ENCODE results near the gene SLCO4C1.

Gene SLCO4C1

GRCh38 chr5:102288630-102289029 lies 7.5 kb downstream of the SLCO4C1 start:
- TF ChIP-seq ZBTB26 (tag by site-specific recombination; optimal IDR thresholded peaks at IDR 0.05), result no peak
- no peak for TF ChIP-seq GLIS1 (tag by site-specific recombination; IDR thresholded peaks at IDR 0.05)
- TF ChIP-seq ZNF692 (tag by site-specific recombination; IDR thresholded peaks at IDR 0.05), result no peak
- TF ChIP-seq ZNF404 (tag by site-specific recombination; IDR thresholded peaks at IDR 0.05), result no peak
- no peak for TF ChIP-seq ZNF560 (tag by site-specific recombination; IDR thresholded peaks at IDR 0.05; ENCODE audit: borderline replicate concordance)
- no peak for TF ChIP-seq SETDB1 (IDR thresholded peaks at IDR 0.05; ENCODE audit: insufficient read length, low read length)
- TF ChIP-seq BCL11A (tag by site-specific recombination; IDR thresholded peaks at IDR 0.05; ENCODE audit: low read depth), result no peak
- Histone ChIP-seq H3K9me3 (ENCODE audit: control insufficient read depth, insufficient read depth, low read depth, low read length) (no peaks in the 10 kb centered on the region), H3K27ac (ENCODE audit: extremely low read depth, low read depth, low read length) (no peak overlapping the region), H3K4me1 (ENCODE audit: control insufficient read depth, insufficient read depth, low read length) (no peaks in the 10 kb centered on the region), H3K36me3 (ENCODE audit: control insufficient read depth in 2 of 2, insufficient read depth in 1 of 2, low read length in 2 of 2) (no peaks in the 10 kb centered on the region), H3K4me3 (ENCODE audit: low read depth, low read length) (no peak overlapping the region)
- CTCF ChIA-PET, result no interaction called here
- POLR2A ChIA-PET, result no interaction called here

GRCh38 chr5:102286476-102286875 lies 9.6 kb downstream of the SLCO4C1 start:
- ChIA-PET CTCF (interaction anchor here (2.0 kb wide), 1 partner anchor 9 kb away, joined by 14 read pairs; the partner anchor contains the start of gene SLCO4C1), POLR2A (no interaction called here)
- Histone ChIP-seq H3K4me1 (ENCODE audit: control insufficient read depth, insufficient read depth, low read length) (no peaks in the 10 kb centered on the region), H3K4me3 (ENCODE audit: low read depth, low read length) (no peak overlapping the region), H3K27ac (ENCODE audit: extremely low read depth, low read depth, low read length) (no peak overlapping the region), H3K9me3 (ENCODE audit: control insufficient read depth, insufficient read depth, low read depth, low read length) (no peaks in the 10 kb centered on the region), H3K36me3 (ENCODE audit: control insufficient read depth in 2 of 2, insufficient read depth in 1 of 2, low read length in 2 of 2) (no peaks in the 10 kb centered on the region)
- TF ChIP-seq ZNF394 (tag by site-specific recombination; IDR thresholded peaks at IDR 0.05; ENCODE audit: borderline replicate concordance) (no peak), KLF17 (tag by site-specific recombination; IDR thresholded peaks at IDR 0.05) (no peak), ZNF555 (tag by site-specific recombination; conservative IDR thresholded peaks at IDR 0.05) (no peak), ZNF626 (tag by site-specific recombination; IDR thresholded peaks at IDR 0.05) (no peak), ZNF366 (tag by site-specific recombination; conservative IDR thresholded peaks at IDR 0.05) (no peak), ZNF350 (tag by site-specific recombination; IDR thresholded peaks at IDR 0.05) (no peak), ZEB2 (tag by site-specific recombination; IDR thresholded peaks at IDR 0.05) (no peak), KLF10 (tag by site-specific recombination; IDR thresholded peaks at IDR 0.05) (no peak), SCRT2 (tag by site-specific recombination; IDR thresholded peaks at IDR 0.05) (no peak), ZNF133 (tag by site-specific recombination; IDR thresholded peaks at IDR 0.05) (no peak), TCF7L2 (IDR thresholded peaks at IDR 0.05; ENCODE audit: borderline replicate concordance, low read depth, low read length) (no peak)

GRCh38 chr5:102283102-102283797 lies 12.8 kb downstream of the SLCO4C1 start:
- no peak overlapping the region for H3K4me3 ChIP-seq (ENCODE audit: low read depth, low read length)
- H3K4me1 ChIP-seq (ENCODE audit: control insufficient read depth, insufficient read depth, low read length), result no peaks in the 10 kb centered on the region
- no peaks in the 10 kb centered on the region for H3K36me3 ChIP-seq (ENCODE audit: control insufficient read depth in 2 of 2, insufficient read depth in 1 of 2, low read length in 2 of 2)
- H3K27ac ChIP-seq (ENCODE audit: extremely low read depth, low read depth, low read length), result no peak overlapping the region
- no peaks in the 10 kb centered on the region for H3K9me3 ChIP-seq (ENCODE audit: control insufficient read depth, insufficient read depth, low read depth, low read length)
- CTCF ChIA-PET, result no interaction called here
- POLR2A ChIA-PET, result no interaction called here
- TF ChIP-seq ZNF266 (tag by site-specific recombination; IDR thresholded peaks at IDR 0.05; ENCODE audit: low read depth), result no peak
- no peak for TF ChIP-seq ZNF660 (tag by site-specific recombination; IDR thresholded peaks at IDR 0.05)
- TF ChIP-seq ZNF645 (tag by site-specific recombination; IDR thresholded peaks at IDR 0.05), result no peak
- TF ChIP-seq ZNF624 (tag by site-specific recombination; IDR thresholded peaks at IDR 0.05), result no peak
- no peak for TF ChIP-seq ZNF555 (tag by site-specific recombination; conservative IDR thresholded peaks at IDR 0.05)
- no peak for TF ChIP-seq ZNF148 (tag by site-specific recombination; IDR thresholded peaks at IDR 0.05; ENCODE audit: borderline replicate concordance)
- no peak for TF ChIP-seq ZFP3 (tag by site-specific recombination; IDR thresholded peaks at IDR 0.05; ENCODE audit: low read depth)
- TF ChIP-seq IKZF3 (tag by site-specific recombination; IDR thresholded peaks at IDR 0.05), result no peak

Data from HEK293 (cell line).